Measurements from ENCODE around the gene SDSL.

The SDSL gene

DNA sequence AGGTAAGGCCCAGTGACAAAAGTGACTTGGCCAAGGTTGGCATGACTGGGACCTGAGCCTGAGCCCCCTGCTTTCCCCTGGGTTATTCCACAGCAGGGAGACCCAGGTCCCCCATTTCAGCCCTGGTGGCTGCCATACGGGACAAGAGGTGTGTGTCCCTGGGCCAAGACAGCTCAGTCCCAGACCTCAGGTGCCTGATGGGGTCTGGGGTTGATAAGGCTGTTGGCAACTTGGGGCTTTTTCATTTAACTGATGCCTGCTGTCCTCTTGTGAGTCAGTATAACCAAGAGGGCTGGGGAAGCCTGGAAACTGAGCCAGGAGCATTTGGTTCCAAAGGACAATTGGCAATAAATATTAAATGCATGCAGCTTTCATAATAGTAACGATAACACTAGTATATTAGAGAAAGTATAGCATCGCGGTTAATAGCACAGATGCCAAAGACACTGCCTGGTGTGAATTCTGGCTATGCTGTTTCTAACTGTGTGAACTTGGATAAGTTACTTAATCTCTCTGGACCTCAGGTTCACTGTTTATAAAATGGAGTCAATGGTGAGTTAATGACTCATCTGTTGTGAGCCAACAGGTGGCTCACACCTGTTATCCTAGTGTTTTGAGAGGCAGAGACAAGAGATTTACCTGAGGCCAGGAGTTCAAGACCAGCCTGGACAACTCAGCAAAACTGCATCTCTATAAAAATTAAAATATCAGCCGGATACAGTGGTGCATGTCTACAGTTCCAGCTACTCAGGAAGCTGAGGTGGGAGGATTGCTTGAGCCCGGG lies 898 bp downstream of the SDSL start:
- no peak for DNase-seq

DNA sequence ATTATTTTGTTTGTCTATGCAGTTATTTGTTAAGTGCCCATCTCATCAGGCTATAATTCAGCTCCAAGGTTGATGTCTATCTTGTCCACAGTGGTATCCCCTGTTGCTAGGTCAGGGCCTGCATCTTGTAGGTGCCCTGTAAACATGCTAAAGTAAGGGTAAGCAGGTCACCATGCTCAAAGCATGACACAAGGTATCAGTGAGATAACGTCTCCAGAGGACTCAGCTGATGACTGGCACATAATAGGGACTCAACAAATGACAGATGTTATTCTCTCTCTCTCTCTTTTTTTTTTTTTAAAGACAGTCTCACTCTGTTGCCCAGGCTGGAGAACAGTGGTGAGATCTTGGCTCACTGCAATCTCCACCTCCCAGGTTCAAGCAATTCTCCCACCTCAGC lies 2.3 kb downstream of the SDSL start:
- DNase-seq, result no peak

DNA sequence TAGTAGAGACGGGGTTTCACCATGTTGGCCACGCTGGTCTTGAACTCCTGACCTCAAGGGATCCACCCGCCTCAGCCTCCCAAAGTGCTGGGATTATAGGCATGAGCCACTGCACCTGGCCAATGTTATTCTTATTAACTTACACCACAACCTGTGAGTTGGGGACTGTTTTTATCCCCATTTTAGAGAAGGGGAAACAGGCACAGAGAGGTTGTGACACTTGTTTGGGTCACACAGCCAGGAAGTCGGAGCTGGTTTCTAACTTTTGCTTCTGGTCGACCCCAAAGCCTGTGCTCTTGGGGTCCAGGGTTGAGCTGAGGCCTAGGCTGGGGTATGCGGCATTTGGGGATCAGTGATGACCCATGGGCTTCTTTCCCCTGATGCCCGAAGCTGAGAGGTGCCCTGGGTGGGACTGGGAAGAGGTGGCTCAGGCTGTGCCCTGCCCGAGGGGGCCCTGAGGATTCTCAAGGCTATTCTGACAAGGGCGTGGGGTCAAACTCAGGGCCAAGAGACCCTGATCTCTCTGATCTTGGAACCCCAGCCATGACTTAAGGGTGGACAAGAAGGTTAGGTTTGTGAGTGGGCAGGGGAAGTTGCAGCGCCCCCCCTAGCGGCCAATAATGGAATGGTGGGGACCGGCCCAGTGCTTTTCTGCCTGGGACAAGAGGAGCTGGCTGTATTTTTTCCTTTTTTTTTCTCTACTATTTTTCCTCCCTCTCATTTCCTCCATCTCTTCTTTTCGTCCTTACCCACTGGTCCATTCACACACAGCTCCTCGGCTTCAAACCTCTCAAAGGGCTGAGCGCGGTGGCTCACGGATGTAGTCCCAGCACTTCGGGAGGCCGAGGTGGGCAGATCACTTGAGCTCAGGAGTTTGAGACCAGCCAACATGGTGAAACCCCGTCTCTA lies 3.0 kb downstream of the SDSL start:
- DNase-seq, result no peak

DNA sequence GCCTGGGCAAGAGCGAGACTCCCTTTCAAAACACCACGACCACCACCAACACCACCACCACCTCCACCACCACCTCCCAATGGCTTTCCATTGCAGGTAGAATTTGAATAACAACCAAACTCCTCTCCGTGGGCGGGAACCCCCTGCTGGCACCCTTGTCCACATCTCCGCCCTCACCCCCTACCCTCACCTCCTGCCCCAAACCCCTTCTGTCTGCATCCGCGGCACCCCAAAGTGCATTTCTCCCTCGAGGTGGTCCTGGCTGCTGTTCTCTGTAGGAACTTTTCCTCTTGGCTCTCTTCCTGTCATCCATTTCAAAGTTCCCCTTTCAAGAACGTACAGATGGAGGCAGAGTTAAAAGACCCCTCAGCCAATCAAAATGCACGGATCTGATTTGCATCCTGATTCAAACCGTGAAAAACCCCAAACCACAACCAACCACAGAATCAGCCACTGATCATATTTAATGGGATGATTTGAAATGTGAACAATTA lies 3.8 kb downstream of the SDSL start:
- no peak for DNase-seq

DNA sequence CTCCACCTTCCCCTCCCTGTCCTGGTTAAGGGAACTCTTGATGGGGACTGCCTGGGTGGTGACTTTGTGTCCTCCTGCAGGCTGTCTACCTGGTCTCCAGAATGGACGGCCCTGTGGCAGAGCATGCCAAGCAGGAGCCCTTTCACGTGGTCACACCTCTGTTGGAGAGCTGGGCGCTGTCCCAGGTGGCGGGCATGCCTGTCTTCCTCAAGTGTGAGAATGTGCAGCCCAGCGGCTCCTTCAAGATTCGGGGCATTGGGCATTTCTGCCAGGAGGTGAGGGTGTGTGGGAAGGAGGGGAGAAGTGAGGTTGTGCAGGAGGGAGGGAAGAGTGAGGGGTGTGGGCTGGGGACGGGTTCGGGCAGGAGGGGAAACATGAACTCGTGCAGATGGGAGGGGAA lies 5.7 kb downstream of the SDSL start:
- no peak for DNase-seq

DNA sequence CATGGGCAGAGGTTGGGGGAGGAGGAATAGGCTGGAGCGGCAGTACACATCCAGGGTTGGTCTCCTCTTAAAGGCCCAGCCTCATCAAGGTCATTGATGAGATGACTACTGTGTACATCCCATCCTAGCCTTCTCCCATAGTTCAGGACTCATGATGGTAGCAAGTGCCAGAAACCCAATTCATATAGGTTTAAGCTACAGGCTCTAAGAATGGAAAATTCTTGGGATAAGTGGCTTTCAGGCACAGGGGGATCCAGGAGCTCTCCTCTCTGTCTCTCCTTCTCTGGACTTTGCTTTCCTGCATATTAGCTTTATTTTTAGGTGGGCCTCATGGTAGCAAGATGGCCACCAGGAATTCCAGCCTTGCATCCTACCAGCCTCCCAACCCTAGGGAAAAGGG lies 6.3 kb downstream of the SDSL start:
- no peak for DNase-seq

DNA sequence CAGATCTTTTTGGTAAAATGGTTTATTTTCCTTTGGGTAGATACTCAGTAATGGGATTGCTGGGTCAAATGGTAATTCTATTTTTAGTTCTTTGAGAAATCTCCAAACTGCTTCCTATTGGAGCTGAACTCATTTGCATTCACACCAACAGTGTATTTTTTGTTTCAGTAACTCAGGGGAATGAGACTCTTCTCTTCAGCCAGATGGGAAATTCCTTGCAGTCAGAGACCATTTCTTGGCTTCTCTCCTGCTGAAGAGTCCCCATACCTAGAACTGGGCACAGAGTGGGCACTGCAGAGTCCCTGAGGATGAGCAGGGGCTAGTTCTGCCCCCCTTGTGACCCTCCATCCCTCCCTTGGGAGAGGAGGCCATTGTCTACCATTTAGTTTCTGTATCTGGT lies 10.8 kb downstream of the SDSL start:
- no peak for DNase-seq

DNA sequence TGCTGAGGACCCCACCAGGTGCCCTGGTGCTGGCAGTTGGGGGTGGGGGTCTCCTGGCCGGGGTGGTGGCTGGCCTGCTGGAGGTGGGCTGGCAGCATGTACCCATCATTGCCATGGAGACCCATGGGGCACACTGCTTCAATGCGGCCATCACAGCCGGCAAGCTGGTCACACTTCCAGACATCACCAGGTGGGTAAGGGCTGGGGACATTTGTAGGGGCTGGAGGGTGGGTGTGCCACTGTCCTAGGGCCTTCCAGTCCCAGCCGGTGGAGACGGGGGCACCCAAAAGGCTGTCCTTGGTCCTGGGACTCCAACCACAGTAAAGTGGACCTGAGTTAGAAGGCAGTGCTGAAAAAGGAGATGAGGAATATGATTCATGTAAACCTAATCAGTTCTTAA lies 13.2 kb downstream of the SDSL start:
- DNase-seq, result no peak

DNA sequence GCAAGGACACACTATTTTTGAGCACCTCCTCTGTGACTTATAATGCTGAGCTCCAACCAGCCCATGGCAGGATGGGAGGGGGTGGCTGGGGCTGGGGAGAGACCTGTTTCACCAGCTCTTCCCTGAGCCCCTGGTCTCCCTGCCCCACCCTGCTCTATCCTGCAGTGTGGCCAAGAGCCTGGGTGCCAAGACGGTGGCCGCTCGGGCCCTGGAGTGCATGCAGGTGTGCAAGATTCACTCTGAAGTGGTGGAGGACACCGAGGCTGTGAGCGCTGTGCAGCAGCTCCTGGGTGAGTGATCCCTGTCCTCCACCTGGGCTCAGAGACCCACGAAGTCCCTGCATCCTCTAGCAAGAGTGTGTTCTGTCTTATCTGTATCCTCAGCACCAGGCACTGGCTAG lies 14.4 kb downstream of the SDSL start:
- DNase-seq, result no peak

DNA sequence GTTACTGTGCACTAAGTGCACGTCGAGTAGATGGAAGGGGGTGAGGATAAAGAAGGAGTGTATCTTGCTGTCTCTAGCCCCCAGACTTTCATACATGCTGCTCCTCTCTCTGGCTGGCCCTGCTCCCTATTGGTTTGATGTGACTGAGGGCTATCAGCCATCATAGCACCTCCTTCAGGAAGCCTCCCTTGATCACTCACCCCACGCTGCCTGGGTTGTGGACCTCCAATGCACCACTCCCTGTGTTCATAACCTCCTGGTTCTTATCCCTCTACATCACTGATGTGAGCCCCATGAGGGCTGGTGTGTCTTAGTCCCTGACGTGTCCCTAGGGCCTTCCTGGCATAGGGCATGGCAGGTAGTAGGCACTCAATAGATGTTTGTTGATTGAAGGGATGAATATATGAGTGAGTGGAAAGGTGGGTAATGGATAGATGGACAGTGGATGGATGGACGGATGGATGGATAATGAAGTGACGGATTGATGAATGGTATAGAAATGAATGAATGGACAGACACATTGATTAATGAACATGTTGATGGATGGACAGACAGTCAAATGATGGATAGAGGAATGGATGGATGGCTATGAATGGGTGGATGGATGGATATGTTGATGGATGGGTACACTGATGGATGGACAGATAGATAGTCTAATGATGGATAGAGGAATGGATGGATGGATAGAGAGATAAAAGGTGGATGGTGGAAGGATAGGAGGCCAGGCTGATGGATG lies 15.0 kb downstream of the SDSL start:
- no peak for DNase-seq

DNA sequence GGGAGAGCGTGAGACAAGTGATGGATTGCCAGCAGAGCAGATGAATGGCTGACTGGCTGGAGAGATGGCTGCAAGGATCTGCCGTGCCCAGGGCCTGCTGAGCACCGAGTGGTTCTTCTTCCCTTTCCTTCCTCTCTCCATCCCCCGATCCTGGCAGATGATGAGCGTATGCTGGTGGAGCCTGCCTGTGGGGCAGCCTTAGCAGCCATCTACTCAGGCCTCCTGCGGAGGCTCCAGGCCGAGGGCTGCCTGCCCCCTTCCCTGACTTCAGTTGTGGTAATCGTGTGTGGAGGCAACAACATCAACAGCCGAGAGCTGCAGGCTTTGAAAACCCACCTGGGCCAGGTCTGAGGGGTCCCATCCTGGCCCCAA lies 15.5 kb downstream of the SDSL start:
- no peak for DNase-seq

DNA sequence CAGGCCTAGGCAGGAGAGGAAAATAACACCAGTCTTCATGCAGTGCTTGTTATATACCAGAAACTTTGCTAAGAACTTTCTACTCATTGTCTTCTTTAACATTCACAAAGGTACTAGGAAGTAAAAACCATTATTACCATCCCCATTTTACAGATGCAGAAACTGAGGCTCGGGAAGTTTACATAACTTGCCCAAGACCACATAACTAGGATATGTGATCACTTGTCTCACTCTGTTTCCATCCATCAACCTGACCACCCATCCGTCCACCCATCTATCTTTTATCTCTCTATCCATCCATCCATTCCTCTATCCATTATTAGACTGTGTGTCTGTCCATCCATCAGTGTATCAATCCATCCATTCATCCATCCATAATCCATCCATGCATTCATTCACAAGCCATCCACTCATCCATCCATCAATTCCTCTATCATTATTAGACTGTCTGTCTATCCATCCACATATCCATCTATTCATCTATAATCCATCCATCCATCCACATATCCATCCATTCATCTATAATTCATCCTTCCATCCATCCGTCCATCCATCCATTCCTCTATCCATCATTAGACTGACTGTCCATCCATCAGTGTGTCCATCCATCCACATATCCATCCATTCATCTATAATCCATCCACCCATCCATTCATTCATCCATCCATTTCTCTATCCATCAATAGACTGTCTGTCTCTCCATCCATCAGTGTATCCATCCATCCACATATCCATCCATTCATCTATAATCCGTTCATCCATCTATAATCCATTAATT lies 16.5 kb downstream of the SDSL start:
- no peak for DNase-seq

DNA sequence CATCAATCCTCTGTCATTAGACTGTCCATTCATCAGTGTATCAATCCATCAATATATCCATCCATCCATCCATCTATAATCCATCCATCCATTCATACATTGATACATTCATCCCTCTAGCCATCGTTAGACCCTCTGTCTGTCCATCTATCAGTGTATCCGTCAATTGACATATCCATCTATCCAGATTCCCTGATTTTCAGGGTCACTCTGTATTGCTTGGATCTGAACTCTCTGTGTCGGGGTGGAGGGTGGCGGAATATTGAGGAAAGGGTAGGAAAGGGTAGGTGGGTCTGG lies 17.1 kb downstream of the SDSL start:
- no peak for DNase-seq

DNA sequence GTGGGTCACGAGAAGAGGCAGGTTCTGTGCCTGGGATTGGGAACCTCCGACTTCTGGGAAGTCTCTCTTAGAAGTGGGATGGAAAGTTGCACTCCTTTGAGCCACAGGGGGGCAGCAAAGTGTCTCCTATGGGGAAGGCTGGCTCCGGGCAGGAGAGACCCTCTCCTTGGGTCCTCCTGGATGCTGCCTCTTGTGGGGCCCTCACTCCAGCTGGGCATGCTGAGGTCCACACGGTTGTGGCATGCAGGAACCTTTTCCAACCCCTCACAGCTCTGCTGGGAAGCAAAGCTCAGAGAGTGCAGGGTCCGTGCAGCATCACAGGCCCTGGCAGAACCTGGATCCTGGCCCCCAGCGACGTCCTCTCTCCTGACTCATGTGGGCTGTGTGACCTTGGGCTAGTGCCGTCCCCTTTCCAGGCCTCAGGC lies 17.4 kb downstream of the SDSL start:
- no peak for DNase-seq

DNA sequence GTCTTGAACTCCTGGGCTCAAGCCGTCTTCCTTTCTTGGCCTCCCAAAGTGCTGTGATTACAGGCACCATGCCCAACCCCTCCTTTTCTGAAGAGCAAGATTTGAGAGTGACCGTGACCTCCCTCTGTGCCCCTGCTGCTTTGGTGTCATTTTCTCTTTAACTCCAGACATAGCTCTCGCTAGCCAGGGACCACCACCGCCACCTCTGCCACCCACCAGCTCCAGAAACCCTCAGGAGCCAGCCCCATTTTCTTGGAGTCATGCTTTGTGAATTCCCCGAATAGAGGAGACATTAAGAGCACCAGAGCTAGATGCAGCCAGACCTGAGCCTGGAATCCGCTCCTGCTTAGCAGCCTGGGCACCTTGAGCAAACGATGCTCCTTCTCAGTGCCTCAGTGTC lies 18.2 kb downstream of the SDSL start:
- no peak for DNase-seq

DNA sequence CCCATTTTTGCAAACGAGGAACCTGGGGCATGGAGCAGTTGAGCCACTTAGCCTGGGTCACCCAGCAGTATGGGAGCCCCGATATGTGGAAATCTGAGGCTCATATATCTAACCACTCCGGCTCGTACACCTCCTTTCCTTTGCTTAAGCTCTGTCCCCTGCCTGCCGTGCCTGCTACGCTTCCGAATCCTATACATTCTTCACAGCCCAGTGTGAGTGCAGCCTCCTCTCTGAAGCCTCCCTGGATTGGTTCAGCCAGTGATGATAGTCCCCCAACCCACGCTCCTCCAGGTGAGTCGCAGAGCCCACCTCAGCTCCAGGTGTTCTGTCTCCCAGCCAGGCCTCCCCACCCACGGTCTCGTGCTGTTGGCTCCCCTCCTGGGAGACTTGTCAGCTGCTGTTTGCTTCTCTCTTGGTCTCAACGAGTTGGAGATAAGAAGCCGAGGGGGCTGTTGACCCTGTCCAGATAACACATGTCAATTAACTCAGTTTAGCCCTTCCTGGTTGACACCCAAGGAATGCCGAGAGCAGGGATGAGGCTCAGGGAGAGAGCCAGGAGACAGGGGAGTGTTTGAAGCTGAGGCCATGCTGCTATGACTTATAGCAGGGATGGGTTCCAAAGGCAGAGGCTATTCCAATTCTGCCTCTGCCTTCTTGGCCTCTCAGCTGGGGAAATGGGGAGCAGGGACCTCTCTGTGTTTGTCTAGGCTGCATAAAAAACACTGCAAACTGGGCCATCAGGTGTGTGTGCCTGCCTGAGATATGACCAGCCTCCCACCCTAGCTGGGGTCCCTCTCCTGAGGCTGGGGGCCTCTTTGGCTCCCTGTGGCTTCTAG lies 19.0 kb downstream of the SDSL start:
- no peak for DNase-seq

DNA sequence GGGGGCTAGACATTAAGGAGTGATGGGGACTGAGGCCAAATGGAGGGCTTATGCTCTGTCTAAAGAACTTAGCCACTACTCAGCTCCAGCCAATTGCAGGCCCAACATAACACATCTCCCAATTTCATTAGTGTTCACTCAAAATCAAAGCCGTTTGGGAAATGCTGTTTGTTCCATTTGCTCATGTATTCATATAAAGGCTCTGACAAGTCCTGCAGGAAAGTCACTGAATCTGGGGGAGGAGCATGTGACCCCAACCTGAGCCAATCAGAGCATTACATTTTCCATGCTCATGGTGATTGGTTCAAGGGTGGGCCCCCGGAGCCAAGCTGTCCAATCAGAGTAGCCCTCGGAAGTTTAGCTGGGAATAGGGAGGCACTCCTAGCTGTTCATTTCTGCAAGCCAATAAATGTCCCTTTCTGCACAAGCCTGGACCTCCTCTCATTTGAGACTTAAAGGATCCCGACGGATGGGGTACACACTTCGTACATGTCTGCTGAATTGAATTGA lies 20.9 kb downstream of the SDSL start:
- no peak for DNase-seq

DNA sequence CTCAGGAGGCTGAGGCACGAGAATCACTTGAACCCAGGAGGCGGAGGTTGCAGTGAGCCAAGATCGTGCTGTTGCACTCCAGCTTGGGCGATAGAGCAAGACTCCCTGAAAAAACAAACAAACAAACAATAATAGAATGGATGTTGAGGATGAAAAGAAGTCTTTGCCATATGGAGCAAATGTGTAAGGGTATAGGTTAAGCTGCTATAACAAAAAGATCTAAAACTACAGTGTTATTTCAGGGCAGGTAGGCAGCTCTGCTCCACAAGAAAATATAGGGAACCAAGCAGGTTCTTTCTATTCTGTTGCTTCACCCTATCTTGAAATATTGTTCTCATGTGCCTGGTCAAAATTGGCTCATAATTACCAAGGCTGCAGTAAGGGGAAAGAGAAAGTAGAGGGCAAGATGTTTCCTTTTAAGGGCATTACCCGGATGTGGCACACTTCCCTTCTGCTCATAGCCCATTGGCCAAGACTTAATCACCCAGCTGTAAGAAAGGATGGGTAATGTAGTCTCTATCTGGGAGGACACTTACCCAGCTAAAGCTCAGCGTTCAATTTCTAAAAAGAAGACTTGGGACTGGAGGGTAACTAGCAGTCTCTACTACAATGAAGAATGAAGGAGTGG lies 23.5 kb downstream of the SDSL start:
- DNase-seq, result no peak

DNA sequence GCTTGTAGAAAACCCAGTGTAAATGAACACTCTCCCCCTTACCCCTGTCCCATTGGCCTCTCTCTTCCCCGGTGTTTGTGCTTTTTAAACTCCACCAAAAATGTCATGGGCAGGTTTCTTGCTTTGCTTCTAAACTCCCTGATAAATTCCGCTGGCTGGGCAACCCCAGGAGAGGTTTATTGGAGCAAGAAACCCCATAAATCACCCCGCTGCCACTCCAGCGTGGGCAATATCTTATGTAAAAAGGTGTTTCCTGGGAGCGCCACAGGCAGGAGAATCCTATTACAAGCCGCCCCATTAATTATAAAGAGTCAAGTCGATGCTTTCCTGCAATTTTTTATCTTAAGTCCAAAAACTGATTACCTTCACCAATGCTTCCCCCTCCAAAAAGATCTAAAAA lies 26.7 kb downstream of the SDSL start:
- no peak for DNase-seq

DNA sequence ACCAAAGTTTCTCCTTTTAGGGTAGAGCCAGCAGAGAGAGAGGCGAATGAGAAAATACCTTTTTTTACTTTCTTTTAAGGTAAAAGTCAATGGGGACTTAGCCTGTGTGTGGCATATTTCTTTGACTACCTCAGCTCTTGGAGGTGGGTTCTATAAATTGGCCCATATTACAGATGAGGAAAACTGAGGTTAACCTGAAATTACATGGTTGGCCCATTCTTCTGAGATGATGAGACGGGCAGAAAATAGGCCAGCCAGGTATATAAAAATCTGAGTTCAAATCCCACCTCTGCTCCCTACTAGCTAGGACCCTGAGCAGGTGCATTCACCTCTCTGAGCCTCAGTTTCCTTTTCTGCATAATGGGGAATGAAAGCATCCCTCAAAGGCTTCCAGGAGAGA lies 27.1 kb downstream of the SDSL start:
- no peak for DNase-seq

DNA sequence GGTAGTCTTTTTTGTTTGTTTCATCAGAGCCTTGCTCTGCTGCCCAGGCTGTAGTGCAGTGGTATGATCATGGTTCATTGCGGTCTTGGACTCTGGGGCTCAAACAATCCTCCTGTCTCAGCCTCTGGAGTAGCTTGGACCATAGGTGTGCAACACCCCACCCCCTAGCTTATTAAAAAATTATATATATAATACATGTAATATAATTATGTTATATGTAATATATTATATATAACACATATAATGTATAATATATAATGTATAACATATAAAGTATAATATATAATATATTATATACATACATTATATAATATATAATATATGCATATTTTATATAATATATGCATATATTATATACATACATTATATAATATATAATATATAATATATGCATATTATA lies 27.7 kb downstream of the SDSL start:
- no peak for DNase-seq
